GM10266 (cell line): ENCODE measurements around the gene GPSM3.

ENCODE experiments used
- DNase-seq: peaks from one replicate; pipeline ENCODE4 v3.0.0; 2012; ENCODE audit errors: extremely low spot score
- TF ChIP-seq, protein P1 (sequence below): IDR thresholded peaks from 2 replicates; pipeline ENCODE4 v1.5.1; 2012; ENCODE audit warnings: mild to moderate bottlenecking, low read depth; ENCODE audit not compliant: control insufficient read depth, insufficient read depth; ENCODE audit errors: missing control alignments

Gene GPSM3, protein sequence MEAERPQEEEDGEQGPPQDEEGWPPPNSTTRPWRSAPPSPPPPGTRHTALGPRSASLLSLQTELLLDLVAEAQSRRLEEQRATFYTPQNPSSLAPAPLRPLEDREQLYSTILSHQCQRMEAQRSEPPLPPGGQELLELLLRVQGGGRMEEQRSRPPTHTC

DNA sequence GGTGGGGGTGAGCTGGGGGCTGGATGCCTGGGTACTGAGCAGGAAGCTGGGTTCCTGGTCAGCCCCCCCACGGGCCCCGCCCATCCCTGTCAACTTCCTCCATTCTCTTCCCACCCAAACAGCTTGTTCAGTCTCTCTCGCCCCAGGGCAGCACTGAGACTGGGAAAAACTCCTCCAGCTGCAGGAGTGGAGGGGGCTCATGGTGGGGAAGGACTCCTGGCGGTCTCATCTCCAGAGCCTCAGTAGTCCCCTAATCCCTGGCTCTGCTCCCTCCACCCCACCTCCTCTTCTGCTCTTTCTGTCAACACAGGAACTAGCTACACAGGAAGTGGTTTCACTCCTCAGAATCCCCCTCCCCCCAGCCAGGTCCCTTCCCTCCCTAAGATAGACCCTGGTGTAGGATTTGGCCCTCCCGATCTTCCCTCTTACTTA, at the start of gene GPSM3:
TSS of gene GPSM3 (minus strand) at position 36 of the 432 bp plus-strand sequence. CDS start 130 bp downstream, outside the sequence.
- no peak for DNase-seq

GRCh38 chr6:32240686-32241085, 48.2 kb upstream of the GPSM3 start:
- TF ChIP-seq, protein P1, sequence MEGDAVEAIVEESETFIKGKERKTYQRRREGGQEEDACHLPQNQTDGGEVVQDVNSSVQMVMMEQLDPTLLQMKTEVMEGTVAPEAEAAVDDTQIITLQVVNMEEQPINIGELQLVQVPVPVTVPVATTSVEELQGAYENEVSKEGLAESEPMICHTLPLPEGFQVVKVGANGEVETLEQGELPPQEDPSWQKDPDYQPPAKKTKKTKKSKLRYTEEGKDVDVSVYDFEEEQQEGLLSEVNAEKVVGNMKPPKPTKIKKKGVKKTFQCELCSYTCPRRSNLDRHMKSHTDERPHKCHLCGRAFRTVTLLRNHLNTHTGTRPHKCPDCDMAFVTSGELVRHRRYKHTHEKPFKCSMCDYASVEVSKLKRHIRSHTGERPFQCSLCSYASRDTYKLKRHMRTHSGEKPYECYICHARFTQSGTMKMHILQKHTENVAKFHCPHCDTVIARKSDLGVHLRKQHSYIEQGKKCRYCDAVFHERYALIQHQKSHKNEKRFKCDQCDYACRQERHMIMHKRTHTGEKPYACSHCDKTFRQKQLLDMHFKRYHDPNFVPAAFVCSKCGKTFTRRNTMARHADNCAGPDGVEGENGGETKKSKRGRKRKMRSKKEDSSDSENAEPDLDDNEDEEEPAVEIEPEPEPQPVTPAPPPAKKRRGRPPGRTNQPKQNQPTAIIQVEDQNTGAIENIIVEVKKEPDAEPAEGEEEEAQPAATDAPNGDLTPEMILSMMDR, result no peak
- no peak for DNase-seq

More for the DNA sequence above, at the start of gene GPSM3:
- TF ChIP-seq, protein P1, result no peak

GRCh38 chr6:32239462-32239861, 47.0 kb upstream of the GPSM3 start:
- TF ChIP-seq, protein P1, result no peak
- DNase-seq, result no peak

- TF ChIP-seq, protein P1, result peak; percentile 27
- DNase-seq, result no peak
Measured at GRCh38 chr6:32234934-32235333, 42.5 kb upstream of the GPSM3 start.

GRCh38 chr6:32226434-32226833, 34.0 kb upstream of the GPSM3 start:
- TF ChIP-seq, protein P1, result no peak
- DNase-seq, result no peak

- TF ChIP-seq, protein P1, result no peak
- no peak for DNase-seq
Measured at GRCh38 chr6:32224696-32225095, 32.3 kb upstream of the GPSM3 start.
